Measurements from ENCODE around the gene HDAC7.

The HDAC7 gene

GRCh38 chr12:47795121-47795813, 24.4 kb downstream of the HDAC7 start:
- no peak for DNase-seq (ENCODE audit: low read depth in 2 of 2)

- no peak for DNase-seq (ENCODE audit: low read depth in 2 of 2)
Measured at GRCh38 chr12:47794679-47795078, 25.0 kb downstream of the HDAC7 start.

GRCh38 chr12:47793015-47793681, 26.6 kb downstream of the HDAC7 start:
- DNase-seq (ENCODE audit: low read depth in 2 of 2), result no peak

GRCh38 chr12:47791874-47792273, 27.8 kb downstream of the HDAC7 start:
- DNase-seq (ENCODE audit: low read depth in 2 of 2), result no peak

GRCh38 chr12:47791351-47791746, 28.4 kb downstream of the HDAC7 start:
- no peak for DNase-seq (ENCODE audit: low read depth in 2 of 2)

GRCh38 chr12:47790676-47791350, 28.9 kb downstream of the HDAC7 start:
- DNase-seq (ENCODE audit: low read depth in 2 of 2), result no peak

GRCh38 chr12:47789712-47790489, 29.8 kb downstream of the HDAC7 start:
- no peak for DNase-seq (ENCODE audit: low read depth in 2 of 2)

- DNase-seq (ENCODE audit: low read depth in 2 of 2), result no peak
Measured at GRCh38 chr12:47789141-47789540, 30.6 kb downstream of the HDAC7 start.

- DNase-seq (ENCODE audit: low read depth in 2 of 2), result no peak
Measured at GRCh38 chr12:47787596-47788319, 31.9 kb downstream of the HDAC7 start.

GRCh38 chr12:47786662-47787280, 32.9 kb downstream of the HDAC7 start:
- DNase-seq (ENCODE audit: low read depth in 2 of 2), result no peak

- no peak for DNase-seq (ENCODE audit: low read depth in 2 of 2)
Measured at GRCh38 chr12:47785887-47786661, 33.6 kb downstream of the HDAC7 start.

- no peak for DNase-seq (ENCODE audit: low read depth in 2 of 2)
Measured at GRCh38 chr12:47785036-47785886, 34.4 kb downstream of the HDAC7 start.

- DNase-seq (ENCODE audit: low read depth in 2 of 2), result no peak
Measured at GRCh38 chr12:47783821-47784819, 35.6 kb downstream of the HDAC7 start.

GRCh38 chr12:47783024-47783755, 36.5 kb downstream of the HDAC7 start:
- no peak for DNase-seq (ENCODE audit: low read depth in 2 of 2)

GRCh38 chr12:47782372-47782770, 37.3 kb downstream of the HDAC7 start:
- no peak for DNase-seq (ENCODE audit: low read depth in 2 of 2)

- no peak for DNase-seq (ENCODE audit: low read depth in 2 of 2)
Measured at GRCh38 chr12:47781479-47782371, 38.0 kb downstream of the HDAC7 start.

All from stimulated activated CD4-positive, alpha-beta T cell treated with anti-CD3 and anti-CD28 coated beads, Interleukin-1b, Interleukin-23, amount 100 ng/mL, for 1 hour (primary cell).